ENCODE results near the gene GADL1. TPM values are rescaled to one million over a fixed set of nuclear protein-coding genes. Genes with fewer than 3 reads are reported as not detected.

The GADL1 gene
- total RNA-seq, 4 donors from 2014 or later = not detected

DNA sequence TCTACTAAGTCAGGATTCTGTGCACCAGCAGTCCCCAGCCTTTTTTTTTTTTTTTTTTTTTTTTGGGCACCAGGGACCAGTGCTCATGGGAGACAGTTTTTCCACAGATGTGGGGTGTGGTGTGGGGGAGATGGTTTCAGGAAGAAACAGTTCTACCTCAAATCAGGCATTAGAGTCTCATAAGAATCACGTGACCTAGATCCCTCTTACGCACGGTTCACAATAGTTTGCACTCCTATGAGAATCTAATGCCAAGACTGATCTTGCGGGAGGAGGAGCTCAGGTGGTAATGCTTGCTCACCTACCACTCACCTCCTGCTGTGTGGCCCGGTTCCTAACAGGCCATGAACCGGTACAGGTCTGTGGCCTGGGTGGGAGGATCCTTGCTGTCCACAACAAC lies 88.8 kb downstream of the GADL1 start:
- no peaks in the 10 kb centered on the region for H3K27me3 ChIP-seq
- intact Hi-C loops (cut with DNase I) = no loop called here
- no peaks in the 10 kb centered on the region for H3K36me3 ChIP-seq
- WGBS, 2 donors = 86 to 90% methylated on average over 6 of the region's 6 CpGs
- no peak overlapping the region for H3K4me3 ChIP-seq
- no peaks in the 10 kb centered on the region for H3K9me3 ChIP-seq
- H3K27ac ChIP-seq = no peak overlapping the region
- no peaks in the 10 kb centered on the region for H3K4me1 ChIP-seq
- DNase-seq = no peak
- TF ChIP-seq POLR2A (IDR thresholded peaks at IDR 0.05) = no peak
- TF ChIP-seq, protein P1, sequence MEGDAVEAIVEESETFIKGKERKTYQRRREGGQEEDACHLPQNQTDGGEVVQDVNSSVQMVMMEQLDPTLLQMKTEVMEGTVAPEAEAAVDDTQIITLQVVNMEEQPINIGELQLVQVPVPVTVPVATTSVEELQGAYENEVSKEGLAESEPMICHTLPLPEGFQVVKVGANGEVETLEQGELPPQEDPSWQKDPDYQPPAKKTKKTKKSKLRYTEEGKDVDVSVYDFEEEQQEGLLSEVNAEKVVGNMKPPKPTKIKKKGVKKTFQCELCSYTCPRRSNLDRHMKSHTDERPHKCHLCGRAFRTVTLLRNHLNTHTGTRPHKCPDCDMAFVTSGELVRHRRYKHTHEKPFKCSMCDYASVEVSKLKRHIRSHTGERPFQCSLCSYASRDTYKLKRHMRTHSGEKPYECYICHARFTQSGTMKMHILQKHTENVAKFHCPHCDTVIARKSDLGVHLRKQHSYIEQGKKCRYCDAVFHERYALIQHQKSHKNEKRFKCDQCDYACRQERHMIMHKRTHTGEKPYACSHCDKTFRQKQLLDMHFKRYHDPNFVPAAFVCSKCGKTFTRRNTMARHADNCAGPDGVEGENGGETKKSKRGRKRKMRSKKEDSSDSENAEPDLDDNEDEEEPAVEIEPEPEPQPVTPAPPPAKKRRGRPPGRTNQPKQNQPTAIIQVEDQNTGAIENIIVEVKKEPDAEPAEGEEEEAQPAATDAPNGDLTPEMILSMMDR (IDR thresholded peaks at IDR 0.05) = no peak

DNA sequence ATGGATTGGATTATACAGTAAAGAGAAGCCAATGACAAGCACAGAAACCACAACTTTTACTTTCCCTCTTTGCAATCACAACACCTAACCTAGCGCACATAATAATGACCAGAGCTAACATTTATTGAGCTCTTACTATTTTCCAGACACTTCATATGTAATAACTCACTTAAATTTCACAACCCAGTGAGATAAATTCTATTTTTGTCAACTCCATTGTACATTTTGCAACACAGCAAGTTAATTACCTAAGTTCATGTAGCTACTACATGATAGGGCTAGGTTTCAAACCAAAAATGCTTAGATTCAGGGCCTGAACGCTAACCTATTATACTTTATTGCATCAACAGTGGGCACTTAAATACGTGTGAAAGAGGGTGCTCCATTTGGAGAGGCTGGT lies 89.5 kb downstream of the GADL1 start:
- intact Hi-C loops (cut with DNase I) = no loop called here
- no peak for DNase-seq
- TF ChIP-seq POLR2A (IDR thresholded peaks at IDR 0.05) = no peak
- TF ChIP-seq, protein P1 (IDR thresholded peaks at IDR 0.05) = no peak
- Histone ChIP-seq H3K4me3 (no peak overlapping the region), H3K27me3 (no peaks in the 10 kb centered on the region), H3K36me3 (no peaks in the 10 kb centered on the region), H3K27ac (no peak overlapping the region), H3K4me1 (no peaks in the 10 kb centered on the region), H3K9me3 (no peaks in the 10 kb centered on the region)
- 81 to 83% methylated on average over 3 of the region's 3 CpGs for WGBS, 2 donors

DNA sequence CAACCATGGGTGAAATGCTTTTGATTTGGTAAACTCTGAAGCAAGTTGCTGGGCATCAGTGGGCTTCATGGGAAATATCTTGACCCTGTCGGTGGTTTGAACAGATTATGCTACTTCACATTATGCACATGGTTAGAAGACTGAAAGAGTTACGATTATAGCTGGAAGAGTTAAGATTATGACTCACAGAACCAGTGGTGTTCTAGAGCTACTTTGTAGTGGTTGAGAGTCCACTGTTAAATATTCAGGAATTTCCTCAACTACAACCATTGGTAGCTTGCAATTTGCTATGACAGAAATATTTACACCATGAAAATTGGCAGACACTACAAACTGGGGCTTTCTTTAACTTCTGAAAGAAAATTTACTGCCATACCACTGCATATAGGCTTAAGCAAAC lies 99.3 kb downstream of the GADL1 start:
- intact Hi-C loops (cut with DNase I) = no loop called here
- Histone ChIP-seq H3K27me3 (no peaks in the 10 kb centered on the region), H3K4me1 (no peaks in the 10 kb centered on the region), H3K27ac (no peak overlapping the region), H3K4me3 (no peak overlapping the region), H3K9me3 (no peaks in the 10 kb centered on the region), H3K36me3 (no peaks in the 10 kb centered on the region)
- WGBS, 2 donors = 87 to 88% methylated on average over 2 of the region's 2 CpGs
- no peak for DNase-seq
- TF ChIP-seq, protein P1 (IDR thresholded peaks at IDR 0.05) = no peak
- no peak for TF ChIP-seq POLR2A (IDR thresholded peaks at IDR 0.05)

- H3K4me1 ChIP-seq = no peaks in the 10 kb centered on the region
- H3K27ac ChIP-seq = no peak overlapping the region
- DNase-seq = no peak
- no peaks in the 10 kb centered on the region for H3K9me3 ChIP-seq
- intact Hi-C loops (cut with DNase I) = no loop called here
- TF ChIP-seq, protein P1 (IDR thresholded peaks at IDR 0.05) = no peak
- TF ChIP-seq POLR2A (IDR thresholded peaks at IDR 0.05) = no peak
- H3K36me3 ChIP-seq = no peaks in the 10 kb centered on the region
- WGBS, 2 donors = 77 to 78% methylated on average over 4 of the region's 4 CpGs
- H3K4me3 ChIP-seq = no peak overlapping the region
- H3K27me3 ChIP-seq = no peaks in the 10 kb centered on the region
Measured at GRCh38 chr3:30793740-30794139, 100.7 kb downstream of the GADL1 start.

GRCh38 chr3:30790150-30790549 lies 104.3 kb downstream of the GADL1 start:
- DNase-seq = no peak
- H3K27me3 ChIP-seq = no peaks in the 10 kb centered on the region
- H3K4me3 ChIP-seq = no peak overlapping the region
- TF ChIP-seq, protein P1 (IDR thresholded peaks at IDR 0.05) = no peak
- TF ChIP-seq POLR2A (IDR thresholded peaks at IDR 0.05) = no peak
- H3K27ac ChIP-seq = no peak overlapping the region
- no peaks in the 10 kb centered on the region for H3K4me1 ChIP-seq
- H3K9me3 ChIP-seq = no peaks in the 10 kb centered on the region
- intact Hi-C loops (cut with DNase I) = no loop called here
- H3K36me3 ChIP-seq = no peaks in the 10 kb centered on the region
